Measurements from ENCODE around the gene CDIPT.
"Not testable (repeated sequence)": the region's sequence is repeated elsewhere in the genome, so short reads cannot be mapped to it uniquely, and the experiment has no call there.

CDIPT gene

DNA sequence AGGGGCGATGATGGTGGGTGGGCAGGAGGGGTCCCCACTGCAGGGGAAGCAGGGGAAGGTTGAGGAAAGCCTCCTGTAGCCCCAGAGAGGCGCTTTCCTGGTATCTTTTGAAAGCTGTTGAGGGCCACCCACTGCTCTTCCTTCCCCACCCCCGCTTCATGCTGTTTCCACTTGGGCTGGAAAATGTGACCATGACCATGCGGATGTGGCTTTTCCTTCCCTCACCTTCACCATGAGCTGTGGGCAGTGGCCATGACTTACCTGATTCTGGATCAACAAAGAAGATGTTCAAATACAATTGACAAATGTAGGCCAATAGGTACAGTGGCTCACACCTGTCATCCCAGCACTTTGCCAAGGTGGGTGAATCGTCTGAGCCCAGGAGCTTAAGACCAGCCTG lies 28.9 kb downstream of the CDIPT start:
- ATAC-seq, result no peak
- Mint-ChIP-seq H3K36me3 (peaks cover 62% of the 10 kb centered on the region), H3K27ac (no peak overlapping the region), H3K4me1 (no peaks in the 10 kb centered on the region), H3K27me3 (no peaks in the 10 kb centered on the region), H3K4me3 (no peak overlapping the region), H3K9me3 (no peaks in the 10 kb centered on the region)

DNA sequence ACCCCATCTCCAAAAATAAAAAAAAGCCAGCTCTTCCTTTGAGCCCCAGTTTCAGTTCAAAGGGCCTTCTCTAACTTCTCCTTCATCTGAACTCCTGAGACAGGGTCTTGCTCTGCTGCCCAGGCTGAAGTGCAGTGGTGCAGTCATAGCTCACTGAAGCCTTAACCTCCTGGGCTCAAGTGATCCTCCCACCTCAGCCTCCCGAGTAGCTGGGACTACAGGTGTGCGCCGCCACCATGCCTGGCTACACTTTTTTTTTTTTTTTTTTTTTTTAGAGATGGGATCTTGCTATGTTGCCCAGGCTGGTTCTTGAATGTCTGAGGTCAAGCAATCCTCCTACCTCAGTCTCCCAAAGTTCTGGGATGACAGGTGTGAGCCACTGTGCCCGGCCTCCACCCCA lies 29.8 kb downstream of the CDIPT start:
- not testable (repeated sequence) for H3K9me3 Mint-ChIP-seq, H3K4me1 Mint-ChIP-seq, H3K27ac Mint-ChIP-seq, H3K27me3 Mint-ChIP-seq, H3K4me3 Mint-ChIP-seq, ATAC-seq
- H3K36me3 Mint-ChIP-seq, result peaks cover 58% of the 10 kb centered on the region

DNA sequence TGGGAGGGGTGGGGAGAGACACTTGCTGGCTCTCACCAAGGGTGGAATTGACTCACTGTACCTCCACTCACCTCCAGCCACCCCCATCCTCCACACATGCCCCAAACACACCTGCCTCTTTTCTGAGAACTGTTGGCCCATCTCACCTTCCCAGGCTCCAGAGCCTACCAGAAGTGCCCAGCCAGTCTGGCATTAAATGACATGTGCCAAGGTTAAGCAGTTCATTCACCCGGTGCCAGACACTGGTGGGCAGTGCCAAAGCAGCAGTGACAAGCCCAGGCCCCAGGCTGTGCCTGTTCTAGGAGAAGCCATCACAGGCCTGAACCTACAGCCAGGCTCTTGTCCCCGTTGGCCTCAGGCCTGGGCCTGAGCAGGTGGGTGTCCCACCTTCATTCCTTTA lies 31.5 kb downstream of the CDIPT start:
- Mint-ChIP-seq H3K27ac (no peak overlapping the region), H3K4me1 (peaks cover 8% of the 10 kb centered on the region), H3K27me3 (no peaks in the 10 kb centered on the region), H3K36me3 (peaks cover 58% of the 10 kb centered on the region), H3K4me3 (no peak overlapping the region), H3K9me3 (no peaks in the 10 kb centered on the region)
- ATAC-seq, result no peak

DNA sequence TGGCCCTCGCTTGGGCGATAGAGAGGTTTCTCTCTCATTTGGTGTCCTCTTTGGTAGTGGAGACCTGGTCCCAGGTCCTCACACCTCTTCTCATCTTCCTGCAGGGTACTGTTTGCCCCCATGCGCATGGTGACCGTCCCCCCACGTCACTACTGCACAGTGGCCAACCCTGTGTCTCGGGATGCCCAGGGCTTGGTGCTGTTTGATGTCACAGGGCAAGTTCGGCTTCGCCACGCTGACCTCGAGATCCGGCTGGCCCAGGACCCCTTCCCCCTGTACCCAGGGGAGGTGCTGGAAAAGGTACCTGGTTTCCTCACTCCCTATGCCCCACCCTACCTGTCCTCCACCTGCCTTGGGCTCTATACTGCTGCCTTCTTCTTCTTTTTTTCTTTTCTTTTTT lies 32.3 kb downstream of the CDIPT start:
- peaks cover 9% of the 10 kb centered on the region for H3K4me1 Mint-ChIP-seq
- H3K27ac Mint-ChIP-seq, result no peak overlapping the region
- no peaks in the 10 kb centered on the region for H3K27me3 Mint-ChIP-seq
- H3K4me3 Mint-ChIP-seq, result no peak overlapping the region
- peaks cover 56% of the 10 kb centered on the region for H3K36me3 Mint-ChIP-seq
- H3K9me3 Mint-ChIP-seq, result no peaks in the 10 kb centered on the region
- no peak for ATAC-seq

DNA sequence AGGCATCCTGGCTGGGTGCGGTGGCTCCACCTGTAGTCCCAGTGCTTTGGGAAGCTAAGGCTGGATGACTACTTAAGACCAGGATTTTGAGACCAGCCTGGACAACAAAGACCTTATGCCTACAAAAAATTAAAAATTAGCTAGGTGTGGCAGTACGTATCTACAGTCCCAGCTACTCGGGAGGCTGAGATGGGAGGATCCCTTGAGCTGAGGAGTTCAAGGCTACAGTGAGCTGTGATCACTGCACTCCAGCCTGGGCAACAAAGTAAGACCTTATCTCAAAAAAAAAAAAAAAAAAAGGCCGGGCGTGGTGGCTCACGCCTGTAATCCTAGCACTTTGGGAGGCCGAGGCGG lies 36.7 kb downstream of the CDIPT start:
- no peaks in the 10 kb centered on the region for H3K27me3 Mint-ChIP-seq
- peaks cover 34% of the 10 kb centered on the region for H3K36me3 Mint-ChIP-seq
- H3K4me3 Mint-ChIP-seq, result no peak overlapping the region
- no peak overlapping the region for H3K27ac Mint-ChIP-seq
- no peaks in the 10 kb centered on the region for H3K9me3 Mint-ChIP-seq
- no peak for ATAC-seq
- H3K4me1 Mint-ChIP-seq, result peaks cover 40% of the 10 kb centered on the region

DNA sequence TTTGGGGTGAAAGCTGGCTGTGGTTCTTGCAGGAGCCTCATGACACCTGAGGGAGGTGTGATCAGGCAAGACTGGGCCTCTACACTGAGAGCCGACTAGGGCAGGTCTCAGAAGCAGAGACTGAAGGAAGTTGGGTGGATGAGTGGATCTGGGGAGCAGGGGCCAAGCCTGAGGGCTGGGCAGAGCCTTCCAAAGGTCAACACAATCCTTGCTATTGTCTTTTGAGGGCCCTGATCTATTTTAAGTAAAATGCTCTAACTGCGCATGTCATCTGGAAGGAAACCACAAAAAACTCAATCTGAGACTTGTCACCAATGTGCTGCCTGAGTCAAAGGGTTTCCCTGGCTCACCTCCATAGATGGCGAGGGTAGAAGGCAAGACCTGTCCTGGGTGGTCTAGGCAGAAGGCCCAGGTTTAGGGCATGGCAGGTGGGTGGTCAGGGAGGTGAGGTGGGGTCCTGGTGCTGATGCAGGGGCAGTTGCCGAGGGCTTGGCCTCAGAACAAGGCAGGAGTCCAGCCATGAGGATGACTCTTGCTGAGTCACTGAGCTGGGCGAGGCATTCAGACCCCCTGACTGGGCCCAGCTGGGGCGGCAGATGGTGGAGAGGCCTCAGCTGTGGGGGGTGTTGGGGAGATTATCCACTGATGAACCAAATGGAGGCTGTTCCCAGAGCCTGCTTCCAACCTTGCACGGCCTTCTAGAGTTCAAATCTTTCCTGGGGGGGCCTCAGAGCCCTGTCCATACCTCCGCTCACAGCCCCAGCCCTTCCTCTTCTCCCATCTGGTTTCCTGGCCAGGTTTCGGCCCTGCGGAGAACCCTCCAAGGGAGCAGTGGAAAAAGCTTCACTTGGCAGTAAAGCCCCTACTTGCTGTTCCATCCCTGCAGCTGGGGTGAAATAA lies 37.6 kb downstream of the CDIPT start:
- Mint-ChIP-seq H3K4me1 (peaks cover 46% of the 10 kb centered on the region), H3K27ac (peak overlapping the region; percentile 54), H3K4me3 (peak overlapping the region; percentile 36), H3K9me3 (no peaks in the 10 kb centered on the region), H3K36me3 (peaks cover 26% of the 10 kb centered on the region), H3K27me3 (no peaks in the 10 kb centered on the region)
- ATAC-seq, result no peak

DNA sequence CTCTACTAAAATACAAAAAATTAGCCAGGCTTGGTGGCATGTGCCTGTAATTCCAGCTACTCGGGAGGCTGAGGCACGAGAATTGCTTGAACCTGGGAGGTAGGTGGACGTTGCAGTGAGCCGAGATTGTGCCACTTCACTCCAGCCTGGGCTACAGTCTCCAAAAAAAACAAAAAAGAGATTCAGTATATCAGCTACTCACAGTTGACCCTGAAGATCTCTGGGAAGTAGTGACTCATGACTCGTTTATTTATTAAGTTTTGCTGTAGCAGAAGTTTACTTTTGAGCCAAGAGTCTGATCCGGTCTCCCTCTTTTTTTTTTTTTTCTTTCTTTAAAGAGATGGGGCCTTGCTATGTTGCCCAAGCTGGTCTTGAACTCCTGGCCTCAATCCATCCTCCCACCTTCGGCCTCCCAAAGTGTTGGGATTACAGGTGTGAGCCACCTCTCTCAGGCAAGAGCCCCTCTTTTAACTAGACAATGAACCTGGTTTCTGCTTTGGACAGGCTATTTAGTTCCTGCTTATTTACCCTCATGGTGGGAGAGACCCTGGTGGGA lies 38.4 kb downstream of the CDIPT start:
- ATAC-seq, result no peak
- no peaks in the 10 kb centered on the region for H3K9me3 Mint-ChIP-seq
- H3K4me3 Mint-ChIP-seq, result no peak overlapping the region
- H3K27ac Mint-ChIP-seq, result peak overlapping the region; percentile 54
- peaks cover 19% of the 10 kb centered on the region for H3K36me3 Mint-ChIP-seq
- peaks cover 52% of the 10 kb centered on the region for H3K4me1 Mint-ChIP-seq
- no peaks in the 10 kb centered on the region for H3K27me3 Mint-ChIP-seq

DNA sequence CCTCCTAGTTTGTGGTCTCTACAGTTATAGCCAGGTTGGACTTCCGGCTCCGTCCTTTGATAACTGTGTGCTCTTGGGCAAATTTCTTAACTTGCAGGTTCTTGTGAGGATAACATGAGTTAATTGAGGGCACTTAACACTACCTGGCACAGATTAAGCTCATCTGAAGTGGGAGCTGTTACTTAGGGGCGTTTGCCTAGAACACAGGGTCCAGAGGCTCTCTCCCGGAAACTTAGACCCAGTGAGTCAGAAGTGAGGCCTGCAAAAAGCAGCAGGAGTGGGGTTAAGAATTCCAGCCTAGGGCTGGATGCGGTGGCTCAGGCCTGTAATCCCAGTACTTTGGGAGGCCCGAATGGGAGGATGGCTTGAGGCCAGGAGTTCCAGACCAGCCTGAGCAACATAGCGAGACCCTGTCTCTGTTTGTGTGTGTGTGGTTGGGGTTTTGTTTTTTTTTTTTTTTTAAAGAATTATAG lies 41.3 kb downstream of the CDIPT start:
- no peak for ATAC-seq
- peak overlapping the region; percentile 94 for H3K4me3 Mint-ChIP-seq
- H3K36me3 Mint-ChIP-seq, result peaks cover 33% of the 10 kb centered on the region
- peaks cover 72% of the 10 kb centered on the region for H3K4me1 Mint-ChIP-seq
- H3K27me3 Mint-ChIP-seq, result no peaks in the 10 kb centered on the region
- H3K9me3 Mint-ChIP-seq, result no peaks in the 10 kb centered on the region
- H3K27ac Mint-ChIP-seq, result peak overlapping the region; percentile 84

DNA sequence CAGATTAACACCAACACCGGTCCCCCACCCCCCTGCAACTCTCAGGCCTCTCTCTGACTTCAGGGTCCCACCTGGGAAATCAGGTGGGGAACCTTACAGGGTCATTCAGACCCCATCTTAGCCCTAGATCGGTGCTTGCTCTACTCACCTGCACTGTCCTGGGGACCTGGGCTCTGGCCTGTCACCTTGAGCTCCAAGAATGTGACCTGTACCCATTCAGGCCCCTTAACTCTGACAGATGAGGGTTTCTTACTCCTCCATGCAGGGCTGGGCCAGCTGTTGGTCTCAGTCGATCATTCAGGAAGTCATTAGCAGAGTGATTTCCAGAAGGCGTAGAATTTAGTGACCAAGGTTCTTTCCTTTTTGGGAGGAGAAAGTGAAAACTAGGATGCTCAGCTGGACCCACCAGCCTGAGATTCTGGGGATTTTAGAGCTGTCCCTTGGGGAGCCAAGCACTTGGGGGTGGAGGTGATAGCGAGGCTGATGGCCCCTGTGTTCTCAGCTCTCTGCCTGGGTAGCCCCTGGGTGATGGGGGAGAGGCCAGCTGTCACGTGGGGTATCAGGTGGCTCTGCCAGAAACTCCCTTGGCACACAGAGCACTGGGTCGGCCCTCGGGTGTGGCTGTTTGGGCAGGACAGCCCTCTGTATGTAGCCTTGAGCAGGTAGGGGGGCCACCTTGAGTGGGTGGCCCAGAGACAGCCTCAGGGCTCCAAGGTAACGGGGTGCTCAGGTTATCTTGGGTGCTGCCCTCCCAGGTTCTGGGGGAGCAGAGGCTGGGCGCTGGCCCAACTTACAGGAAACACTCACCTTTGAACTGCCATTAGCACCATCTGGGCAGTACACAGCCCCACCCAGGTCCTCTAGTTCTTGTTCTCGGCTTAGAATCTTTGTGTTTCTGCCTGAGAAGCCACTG lies 42.0 kb downstream of the CDIPT start:
- Mint-ChIP-seq H3K4me3 (peak overlapping the region; percentile 94), H3K27me3 (no peaks in the 10 kb centered on the region), H3K27ac (peak overlapping the region; percentile 84), H3K4me1 (peaks cover 73% of the 10 kb centered on the region), H3K36me3 (peaks cover 33% of the 10 kb centered on the region), H3K9me3 (no peaks in the 10 kb centered on the region)
- peak; percentile 82 for ATAC-seq

DNA sequence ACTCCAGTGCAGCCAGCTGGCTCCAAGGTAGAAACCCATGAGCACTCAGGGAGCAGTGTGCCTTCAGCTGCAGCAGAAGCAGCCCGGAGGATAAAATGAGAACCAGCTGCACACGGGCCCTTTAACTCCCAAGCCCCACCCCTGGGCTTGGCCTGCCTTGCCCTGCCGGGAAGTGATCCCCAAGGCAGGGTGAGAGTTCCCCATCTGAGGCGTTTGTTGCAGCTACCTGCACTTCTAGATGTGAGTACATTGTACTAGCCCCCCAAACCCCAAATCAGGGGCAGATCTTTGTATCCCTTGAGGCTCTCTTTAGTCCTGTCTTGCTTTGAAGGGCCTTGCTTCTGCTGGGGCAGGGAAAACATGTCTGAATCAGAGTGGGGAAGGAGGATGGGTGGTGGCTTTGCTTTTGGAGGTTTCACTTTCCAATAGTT lies 42.7 kb downstream of the CDIPT start, which contains the start of gene MVP:
Gene MVP (plus strand): TSS at position 192 of the 431 bp plus-strand sequence. CDS start 10,088 bp downstream, outside the sequence.
- Mint-ChIP-seq H3K36me3 (peaks cover 28% of the 10 kb centered on the region), H3K4me1 (peaks cover 70% of the 10 kb centered on the region), H3K9me3 (no peaks in the 10 kb centered on the region), H3K4me3 (peak within 1 kb of the TSS; percentile 94), H3K27ac (peak within 1 kb of the TSS; percentile 84), H3K27me3 (no peaks in the 10 kb centered on the region)
- ATAC-seq, result peak; percentile 49

DNA sequence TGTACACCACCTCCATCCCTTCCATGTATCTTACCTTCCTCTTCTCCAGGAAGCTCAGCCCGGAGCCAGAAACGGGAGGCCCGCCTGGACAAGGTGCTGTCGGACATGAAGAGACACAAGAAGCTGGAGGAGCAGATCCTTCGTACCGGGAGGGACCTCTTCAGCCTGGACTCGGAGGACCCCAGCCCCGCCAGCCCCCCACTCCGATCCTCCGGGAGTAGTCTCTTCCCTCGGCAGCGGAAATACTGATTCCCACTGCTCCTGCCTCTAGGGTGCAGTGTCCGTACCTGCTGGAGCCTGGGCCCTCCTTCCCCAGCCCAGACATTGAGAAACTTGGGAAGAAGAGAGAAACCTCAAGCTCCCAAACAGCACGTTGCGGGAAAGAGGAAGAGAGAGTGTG lies 43.5 kb downstream of the CDIPT start:
- H3K27ac Mint-ChIP-seq, result no peak overlapping the region
- H3K9me3 Mint-ChIP-seq, result no peaks in the 10 kb centered on the region
- no peak for ATAC-seq
- H3K36me3 Mint-ChIP-seq, result peaks cover 25% of the 10 kb centered on the region
- no peaks in the 10 kb centered on the region for H3K27me3 Mint-ChIP-seq
- peaks cover 72% of the 10 kb centered on the region for H3K4me1 Mint-ChIP-seq
- H3K4me3 Mint-ChIP-seq, result peak overlapping the region; percentile 94

DNA sequence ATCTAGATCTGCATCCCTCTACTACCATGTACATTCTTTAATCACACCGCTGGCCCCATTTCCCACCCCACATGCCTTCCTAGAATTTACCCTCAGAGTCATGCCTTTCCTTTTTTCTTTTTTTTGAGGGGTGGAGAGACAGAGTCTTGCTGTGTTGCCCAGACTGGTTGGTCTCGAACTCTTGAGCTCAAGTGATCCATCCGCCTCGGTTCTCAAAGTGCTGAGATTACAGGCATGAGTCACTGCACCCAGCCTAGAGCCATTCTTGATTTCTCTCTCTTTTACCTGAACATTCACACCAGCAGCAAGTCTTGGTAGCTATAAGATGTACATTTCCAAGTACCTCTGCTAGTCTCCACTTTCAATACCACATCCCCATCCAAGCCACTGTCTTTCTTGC lies 44.9 kb downstream of the CDIPT start:
- Mint-ChIP-seq H3K27me3 (no peaks in the 10 kb centered on the region), H3K4me3 (peak overlapping the region; percentile 75), H3K36me3 (peaks cover 25% of the 10 kb centered on the region), H3K9me3 (no peaks in the 10 kb centered on the region), H3K4me1 (peaks cover 79% of the 10 kb centered on the region), H3K27ac (peak overlapping the region; percentile 59)
- no peak for ATAC-seq

DNA sequence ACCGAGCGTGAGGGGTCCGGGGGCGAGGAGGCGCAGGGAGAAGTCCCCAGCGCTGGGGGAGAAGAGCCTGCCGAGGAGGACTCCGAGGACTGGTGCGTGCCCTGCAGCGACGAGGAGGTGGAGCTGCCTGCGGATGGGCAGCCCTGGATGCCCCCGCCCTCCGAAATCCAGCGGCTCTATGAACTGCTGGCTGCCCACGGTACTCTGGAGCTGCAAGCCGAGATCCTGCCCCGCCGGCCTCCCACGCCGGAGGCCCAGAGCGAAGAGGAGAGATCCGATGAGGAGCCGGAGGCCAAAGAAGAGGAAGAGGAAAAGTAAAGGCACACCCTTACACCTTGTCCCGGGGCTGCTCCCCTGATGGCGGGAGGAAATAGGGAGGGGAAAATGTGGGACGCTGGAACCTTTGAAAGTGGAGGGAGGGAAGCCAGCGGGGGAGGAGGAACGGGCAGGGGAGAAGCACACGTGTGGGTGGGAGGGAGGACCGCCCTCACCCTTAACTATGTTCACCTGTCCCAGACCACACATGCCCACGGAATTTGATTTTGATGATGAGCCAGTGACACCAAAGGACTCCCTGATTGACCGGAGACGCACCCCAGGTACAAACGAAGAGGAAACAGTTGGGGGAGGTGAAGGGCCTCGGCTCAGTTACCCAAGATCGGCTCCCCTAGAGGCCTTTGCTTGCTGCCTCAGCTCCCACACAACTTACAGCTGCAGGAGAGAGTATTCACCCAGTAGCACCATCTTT lies 46.2 kb downstream of the CDIPT start:
- Mint-ChIP-seq H3K36me3 (peaks cover 20% of the 10 kb centered on the region), H3K4me1 (peaks cover 75% of the 10 kb centered on the region), H3K27me3 (no peaks in the 10 kb centered on the region), H3K27ac (peak overlapping the region; percentile 94), H3K4me3 (peak overlapping the region; percentile 94), H3K9me3 (no peaks in the 10 kb centered on the region)
- peak; percentile 18 for ATAC-seq

DNA sequence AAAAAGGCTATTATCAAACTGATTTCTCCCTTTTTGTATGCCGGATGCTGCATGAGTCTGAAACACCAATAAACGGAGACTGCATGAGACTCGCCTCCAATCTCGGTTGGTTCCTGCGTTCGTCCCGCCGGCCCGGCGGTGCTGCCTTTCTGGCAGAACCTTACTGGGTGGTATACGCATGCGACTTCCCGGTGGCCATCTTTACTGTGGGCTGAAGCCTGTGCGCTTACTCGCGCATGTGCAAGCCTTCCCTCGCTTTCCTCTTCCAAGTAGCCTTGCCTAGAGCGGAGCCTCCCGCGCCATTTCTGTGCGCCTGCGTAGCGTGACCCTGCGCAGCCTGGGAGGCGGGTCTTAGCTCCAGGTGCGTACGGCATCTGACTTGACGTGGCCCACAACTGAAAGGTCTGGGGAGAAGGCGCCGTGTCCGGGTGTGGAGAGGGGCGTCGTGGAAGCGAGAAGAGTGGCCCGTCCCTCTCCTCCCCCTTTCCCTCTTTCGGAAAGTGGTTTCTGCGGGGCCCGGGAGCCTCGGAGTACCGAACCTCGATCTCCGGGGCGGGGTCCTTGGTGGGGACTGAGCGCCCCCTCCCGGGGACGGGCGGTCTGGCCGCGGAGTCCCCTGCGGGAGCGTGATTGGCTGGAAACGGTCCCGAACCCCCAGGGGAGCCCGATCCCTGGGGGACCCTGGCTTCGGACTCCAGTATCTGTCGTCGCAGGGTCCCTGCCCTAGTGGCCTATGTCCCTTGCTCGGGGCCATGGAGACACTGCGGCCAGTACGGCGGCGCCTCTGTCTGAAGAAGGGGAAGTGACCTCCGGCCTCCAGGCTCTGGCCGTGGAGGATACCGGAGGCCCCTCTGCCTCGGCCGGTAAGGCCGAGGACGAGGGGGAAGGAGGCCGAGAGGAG lies 47.0 kb downstream of the CDIPT start, which contains the start of gene PAGR1:
Gene PAGR1 (plus strand): TSS at position 360 of the 901 bp plus-strand sequence. CDS start 374 bp downstream, at position 734.
- H3K27me3 Mint-ChIP-seq, result no peaks in the 10 kb centered on the region
- H3K27ac Mint-ChIP-seq, result peak within 1 kb of the TSS; percentile 94
- peaks cover 75% of the 10 kb centered on the region for H3K4me1 Mint-ChIP-seq
- no peaks in the 10 kb centered on the region for H3K9me3 Mint-ChIP-seq
- peak; percentile 87 for ATAC-seq
- H3K36me3 Mint-ChIP-seq, result peaks cover 21% of the 10 kb centered on the region
- peak within 1 kb of the TSS; percentile 94 for H3K4me3 Mint-ChIP-seq

All from stimulated activated memory B cell treated with anti-CD40 and anti-IgM and Interleukin-4, amounts not matched to agents 10 μg/mL and 1 μg/mL and 100 μg/mL, for 72 hours (primary cell).